Measurements from ENCODE around the gene OR1C1. TPM values are rescaled to one million over a fixed set of nuclear protein-coding genes. Genes with fewer than 3 reads are reported as not detected.
"Not testable (repeated sequence)": the region's sequence is repeated elsewhere in the genome, so short reads cannot be mapped to it uniquely, and the experiment has no call there.

OR1C1 gene
- total and polyA plus RNA-seq, 4 donors, result not detected

DNA sequence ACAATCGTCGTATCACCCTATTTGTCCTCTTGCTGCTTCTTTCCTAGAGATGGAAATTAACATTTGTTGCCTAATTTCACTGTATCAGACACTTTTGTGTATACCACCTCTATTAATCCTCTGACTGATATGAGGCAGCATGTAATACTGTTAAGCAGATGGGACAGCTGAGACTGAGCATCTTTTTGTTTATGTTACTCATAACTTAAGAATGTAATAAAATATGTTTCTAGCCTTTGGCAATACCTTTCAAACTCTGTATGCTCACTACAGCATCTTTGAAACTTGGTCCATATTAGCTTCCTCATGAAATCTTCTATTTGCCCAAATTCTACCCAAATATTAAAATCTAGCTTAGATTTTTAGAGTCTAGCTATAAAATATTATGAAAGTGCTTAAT, 19.6 kb downstream of the OR1C1 start:
- Histone ChIP-seq H3K36me3 (ENCODE audit: control insufficient read depth, insufficient read depth, low read length) (no peaks in the 10 kb centered on the region), H3K4me1 (ENCODE audit: control insufficient read depth, insufficient read depth, low read length) (no peaks in the 10 kb centered on the region), H3K27me3 (ENCODE audit: control insufficient read depth, insufficient read depth, low read length) (no peaks in the 10 kb centered on the region), H3K4me3 (ENCODE audit: low read depth, low read length) (no peak overlapping the region), H3K27ac (ENCODE audit: low read depth, low read length) (no peak overlapping the region), H3K9me3 (ENCODE audit: control insufficient read depth, insufficient read depth, low read length) (no peaks in the 10 kb centered on the region)
- no CpG with 5 or more reads among the region's 2 CpGs for WGBS (ENCODE audit: insufficient coverage)
- DNase-seq (ENCODE audit: low read depth in 4 of 6, low spot score in 6 of 6), result no peak

DNA sequence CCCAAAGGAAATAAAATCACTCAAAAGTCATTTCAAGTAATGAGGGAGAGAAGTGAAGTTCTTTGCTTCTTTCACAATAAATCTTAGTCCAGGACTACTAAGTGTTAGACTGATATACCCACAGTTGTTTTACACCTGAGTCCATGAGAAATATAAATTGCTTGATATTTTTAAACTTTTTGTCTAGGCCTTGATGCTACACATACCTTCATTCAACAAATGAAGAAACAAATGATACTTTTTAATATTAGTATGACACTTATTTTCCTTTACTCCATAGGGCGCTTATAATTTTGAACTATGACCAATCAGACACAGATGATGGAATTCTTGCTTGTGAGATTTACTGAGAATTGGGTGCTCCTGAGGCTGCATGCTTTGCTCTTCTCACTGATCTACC, 22.0 kb downstream of the OR1C1 start, which contains the start of gene OR14K1:
OR14K1 (plus strand) TSS at position 301 of the 400 bp plus-strand sequence; CDS start at position 301, 0 bp downstream.
- H3K36me3 ChIP-seq (ENCODE audit: control insufficient read depth, insufficient read depth, low read length), result no peaks in the 10 kb centered on the region

DNA sequence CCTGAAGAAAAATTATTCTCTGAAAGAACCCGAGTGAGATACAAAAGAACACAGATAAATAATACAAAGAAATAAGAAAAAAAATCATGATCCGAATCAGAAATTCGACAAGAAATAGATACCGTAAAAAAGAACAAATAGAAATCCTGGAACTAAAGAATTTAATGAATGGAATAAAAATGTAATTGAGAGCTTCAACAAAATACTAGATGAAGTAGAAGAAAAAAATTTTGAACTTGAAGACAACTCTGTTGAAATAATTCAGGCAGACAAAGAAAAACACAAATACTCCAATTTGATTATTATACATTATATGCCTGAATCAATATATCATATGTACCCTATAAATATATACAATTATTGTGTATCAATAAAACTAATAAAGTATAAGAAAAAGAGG, 39.1 kb downstream of the OR1C1 start:
- Histone ChIP-seq H3K27me3 (ENCODE audit: control insufficient read depth, insufficient read depth, low read length) (no peaks in the 10 kb centered on the region), H3K4me3 (ENCODE audit: low read depth, low read length) (no peak overlapping the region), H3K4me1 (ENCODE audit: control insufficient read depth, insufficient read depth, low read length) (no peaks in the 10 kb centered on the region), H3K9me3 (ENCODE audit: control insufficient read depth, insufficient read depth, low read length) (no peaks in the 10 kb centered on the region), H3K36me3 (ENCODE audit: control insufficient read depth, insufficient read depth, low read length) (no peaks in the 10 kb centered on the region), H3K27ac (ENCODE audit: low read depth, low read length) (no peak overlapping the region)
- WGBS (ENCODE audit: insufficient coverage), result no CpG with 5 or more reads among the region's 4 CpGs
- no peak for DNase-seq (ENCODE audit: low read depth in 4 of 6, low spot score in 6 of 6)

More for the DNA sequence above, 22.0 kb downstream of the OR1C1 start, which contains the start of gene OR14K1:
- H3K4me3 ChIP-seq (ENCODE audit: low read depth, low read length), result no peak within 1 kb of the TSS
- DNase-seq (ENCODE audit: low read depth in 4 of 6, low spot score in 6 of 6), result no peak
- H3K27me3 ChIP-seq (ENCODE audit: control insufficient read depth, insufficient read depth, low read length), result no peaks in the 10 kb centered on the region
- H3K9me3 ChIP-seq (ENCODE audit: control insufficient read depth, insufficient read depth, low read length), result no peaks in the 10 kb centered on the region
- WGBS (ENCODE audit: insufficient coverage), result 100% methylated on average over 1 of the region's 1 CpG
- no peaks in the 10 kb centered on the region for H3K4me1 ChIP-seq (ENCODE audit: control insufficient read depth, insufficient read depth, low read length)
- no peak within 1 kb of the TSS for H3K27ac ChIP-seq (ENCODE audit: low read depth, low read length)

DNA sequence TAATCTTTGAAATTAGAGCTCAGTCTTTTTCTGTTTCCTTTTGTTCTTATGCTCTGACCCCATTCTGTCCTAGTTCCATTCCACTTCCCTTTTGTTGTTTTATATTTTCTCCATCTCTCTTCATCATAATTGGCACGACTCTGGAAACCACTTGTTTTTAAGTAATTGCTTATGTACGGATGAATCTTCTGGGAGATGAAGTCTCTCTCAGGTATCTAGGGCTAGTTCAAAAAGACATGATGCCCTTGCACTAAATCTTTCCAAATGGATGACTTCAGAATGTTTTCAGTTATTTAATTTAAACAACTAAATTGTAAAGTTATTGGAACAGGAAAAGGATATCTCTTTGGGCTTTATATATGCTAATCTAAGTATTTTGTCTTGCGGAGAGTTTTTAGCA, 43.8 kb downstream of the OR1C1 start, which contains the start of gene OR6F1:
OR6F1 (minus strand) TSS at position 101 of the 400 bp plus-strand sequence. CDS start 3,891 bp downstream, outside the sequence.
- no peak for DNase-seq (ENCODE audit: low read depth in 4 of 6, low spot score in 6 of 6)
- no peaks in the 10 kb centered on the region for H3K9me3 ChIP-seq (ENCODE audit: control insufficient read depth, insufficient read depth, low read length)
- no peak within 1 kb of the TSS for H3K4me3 ChIP-seq (ENCODE audit: low read depth, low read length)
- no peaks in the 10 kb centered on the region for H3K4me1 ChIP-seq (ENCODE audit: control insufficient read depth, insufficient read depth, low read length)
- no peaks in the 10 kb centered on the region for H3K27me3 ChIP-seq (ENCODE audit: control insufficient read depth, insufficient read depth, low read length)
- H3K36me3 ChIP-seq (ENCODE audit: control insufficient read depth, insufficient read depth, low read length), result no peaks in the 10 kb centered on the region
- whole genome bisulfite sequencing (ENCODE audit: insufficient coverage), result no CpG with 5 or more reads among the region's 3 CpGs
- H3K27ac ChIP-seq (ENCODE audit: low read depth, low read length), result no peak within 1 kb of the TSS

DNA sequence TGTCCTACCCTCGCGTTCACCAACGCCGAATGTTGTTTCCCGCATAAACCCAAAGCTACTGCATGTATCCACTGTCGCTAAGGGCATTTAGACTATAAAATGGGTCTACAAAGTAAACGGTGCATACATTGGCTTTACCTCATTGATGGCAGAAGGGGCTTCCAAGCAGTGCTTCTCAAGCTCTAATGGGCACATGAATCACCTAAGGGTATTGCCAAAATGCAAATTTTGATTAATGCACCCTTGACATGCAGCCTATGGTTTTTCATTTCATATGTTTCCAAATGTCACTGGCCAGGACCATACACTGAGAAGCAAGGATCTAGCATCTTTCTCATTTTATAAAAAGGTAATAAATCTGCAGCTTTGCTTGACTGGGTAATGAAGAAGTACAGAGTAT, 46.6 kb downstream of the OR1C1 start:
- no peak for DNase-seq (ENCODE audit: low read depth in 4 of 6, low spot score in 6 of 6)
- 88% methylated on average over 7 of the region's 7 CpGs for WGBS (ENCODE audit: insufficient coverage)
- H3K36me3 ChIP-seq (ENCODE audit: control insufficient read depth, insufficient read depth, low read length), result no peaks in the 10 kb centered on the region
- no peak overlapping the region for H3K4me3 ChIP-seq (ENCODE audit: low read depth, low read length)
- H3K27ac ChIP-seq (ENCODE audit: low read depth, low read length), result no peak overlapping the region
- H3K4me1 ChIP-seq (ENCODE audit: control insufficient read depth, insufficient read depth, low read length), result no peaks in the 10 kb centered on the region
- H3K9me3 ChIP-seq (ENCODE audit: control insufficient read depth, insufficient read depth, low read length), result no peaks in the 10 kb centered on the region
- no peaks in the 10 kb centered on the region for H3K27me3 ChIP-seq (ENCODE audit: control insufficient read depth, insufficient read depth, low read length)

DNA sequence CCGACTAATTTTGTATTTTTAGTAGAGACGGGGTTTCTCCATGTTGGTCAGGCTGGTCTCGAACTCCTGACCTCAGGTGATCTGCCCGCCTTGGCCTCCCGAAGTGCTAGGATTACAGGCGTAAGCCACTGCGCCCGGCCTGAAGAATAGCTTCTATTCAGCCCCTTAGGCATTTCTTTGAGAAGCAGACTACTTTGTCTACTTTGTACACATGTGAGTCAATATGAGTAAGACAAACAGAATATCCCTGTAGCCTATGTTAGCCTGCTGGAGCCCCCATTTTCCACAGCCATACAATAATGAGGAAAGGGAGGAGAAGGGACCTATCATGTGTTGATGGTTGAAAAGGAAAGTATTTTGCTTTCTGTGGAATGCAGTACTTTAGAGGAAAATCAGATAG, 49.7 kb downstream of the OR1C1 start:
- H3K27ac ChIP-seq (ENCODE audit: low read depth, low read length); H3K36me3 ChIP-seq (ENCODE audit: control insufficient read depth, insufficient read depth, low read length); H3K27me3 ChIP-seq (ENCODE audit: control insufficient read depth, insufficient read depth, low read length); H3K4me1 ChIP-seq (ENCODE audit: control insufficient read depth, insufficient read depth, low read length); DNase-seq (ENCODE audit: low read depth in 4 of 6, low spot score in 6 of 6); H3K4me3 ChIP-seq (ENCODE audit: low read depth, low read length); H3K9me3 ChIP-seq (ENCODE audit: control insufficient read depth, insufficient read depth, low read length): not testable (repeated sequence)
- 93% methylated on average over 3 of the region's 8 CpGs for WGBS (ENCODE audit: insufficient coverage)

Other genes with a start within 250 kb of the OR1C1 start
- gene OR2C3, start 224.1 kb downstream of the OR1C1 start, total RNA-seq, result under 1 TPM; under 0.01 to 0.17 TPM
- gene OR2C3, start 224.1 kb downstream of the OR1C1 start, polyA plus RNA-seq (ENCODE audit: insufficient read length in 2 of 2), result under 1 TPM; 0.51 to 0.95 TPM
- under 1 TPM; 0.11 to 0.40 TPM for gene GCSAML, start 211.4 kb downstream of the OR1C1 start, total RNA-seq
- gene GCSAML, start 211.4 kb downstream of the OR1C1 start, polyA plus RNA-seq (ENCODE audit: insufficient read length in 2 of 2), result 1 to 10 TPM in 1 of 2 donors, under 1 TPM in 1; 0.82 to 1.3 TPM
- not detected for gene OR2G2, start 172.2 kb downstream of the OR1C1 start, total RNA-seq
- not detected for gene OR2G2, start 172.2 kb downstream of the OR1C1 start, polyA plus RNA-seq (ENCODE audit: insufficient read length in 2 of 2)
- not detected for gene OR2G3, start 155.0 kb downstream of the OR1C1 start, total RNA-seq
- gene OR2G3, start 155.0 kb downstream of the OR1C1 start, polyA plus RNA-seq (ENCODE audit: insufficient read length in 2 of 2), result not detected
- not detected for gene OR13G1, start 80.8 kb downstream of the OR1C1 start, total RNA-seq
- gene OR13G1, start 80.8 kb downstream of the OR1C1 start, polyA plus RNA-seq (ENCODE audit: insufficient read length in 2 of 2), result not detected
- not detected for gene OR6F1, start 43.9 kb downstream of the OR1C1 start, total RNA-seq
- not detected for gene OR6F1, start 43.9 kb downstream of the OR1C1 start, polyA plus RNA-seq (ENCODE audit: insufficient read length in 2 of 2)
- gene OR14K1, start 21.9 kb downstream of the OR1C1 start, total RNA-seq, result not detected
- gene OR14K1, start 21.9 kb downstream of the OR1C1 start, polyA plus RNA-seq (ENCODE audit: insufficient read length in 2 of 2), result not detected
- not detected for gene OR14A2, start 12.4 kb downstream of the OR1C1 start, total RNA-seq
- not detected for gene OR14A2, start 12.4 kb downstream of the OR1C1 start, polyA plus RNA-seq (ENCODE audit: insufficient read length in 2 of 2)
- gene OR14A16, start 63.6 kb upstream of the OR1C1 start, total RNA-seq, result not detected
- not detected for gene OR14A16, start 63.6 kb upstream of the OR1C1 start, polyA plus RNA-seq (ENCODE audit: insufficient read length in 2 of 2)
- gene OR11L1, start 81.3 kb upstream of the OR1C1 start, total RNA-seq, result not detected
- not detected for gene OR11L1, start 81.3 kb upstream of the OR1C1 start, polyA plus RNA-seq (ENCODE audit: insufficient read length in 2 of 2)
- gene TRIM58, start 96.6 kb upstream of the OR1C1 start, total RNA-seq, result 10 to 100 TPM in 1 of 2 donors, 1 to 10 TPM in 1; 4.7 to 13.9 TPM
- 10 to 100 TPM in 1 of 2 donors, 1 to 10 TPM in 1; 8.9 to 14.4 TPM for gene TRIM58, start 96.6 kb upstream of the OR1C1 start, polyA plus RNA-seq (ENCODE audit: insufficient read length in 2 of 2)
- gene OR2W3, start 135.0 kb upstream of the OR1C1 start, total RNA-seq, result 1 to 10 TPM; 2.1 to 4.8 TPM
- 1 to 10 TPM; 5.6 to 7.8 TPM for gene OR2W3, start 135.0 kb upstream of the OR1C1 start, polyA plus RNA-seq (ENCODE audit: insufficient read length in 2 of 2)
- under 1 TPM; 0.20 to 0.39 TPM for gene OR2T8, start 159.7 kb upstream of the OR1C1 start, total RNA-seq
- gene OR2T8, start 159.7 kb upstream of the OR1C1 start, polyA plus RNA-seq (ENCODE audit: insufficient read length in 2 of 2), result 1 to 10 TPM; 1.7 to 2.1 TPM
- gene OR2AJ1, start 164.3 kb upstream of the OR1C1 start, total RNA-seq, result under 1 TPM in 1 of 2 donors, not detected in 1; 0.10 TPM
- not detected for gene OR2AJ1, start 164.3 kb upstream of the OR1C1 start, polyA plus RNA-seq (ENCODE audit: insufficient read length in 2 of 2)
- gene OR2L8, start 188.3 kb upstream of the OR1C1 start, total RNA-seq, result 1 to 10 TPM in 1 of 2 donors, under 1 TPM in 1; 0.44 to 1.2 TPM
- gene OR2L8, start 188.3 kb upstream of the OR1C1 start, polyA plus RNA-seq (ENCODE audit: insufficient read length in 2 of 2), result not detected
- 1 to 10 TPM in 1 of 2 donors, under 1 TPM in 1; 0.44 to 1.1 TPM for gene OR2AK2, start 204.7 kb upstream of the OR1C1 start, total RNA-seq
- not detected for gene OR2AK2, start 204.7 kb upstream of the OR1C1 start, polyA plus RNA-seq (ENCODE audit: insufficient read length in 2 of 2)

Measured in spinal cord (tissue), 10 donors.